Activated CD4-positive, alpha-beta T cell treated with anti-CD3 and anti-CD28 coated beads for 1 hour (primary cell): Measurements from ENCODE around the gene PARVA.

Source experiments
- DNase-seq: peaks from one replicate; pipeline ENCODE4 v3.0.0-alpha.2; 2020

PARVA gene

GRCh38 chr11:12564012-12564411 lies 186.6 kb downstream of the PARVA start:
- DNase-seq = no peak

- DNase-seq = no peak
Observed at GRCh38 chr11:12565406-12565805, 188.0 kb downstream of the PARVA start.

GRCh38 chr11:12567746-12568460 lies 190.5 kb downstream of the PARVA start:
- no peak for DNase-seq

GRCh38 chr11:12569499-12570425 lies 192.4 kb downstream of the PARVA start:
- no peak for DNase-seq

- DNase-seq = no peak
Observed at GRCh38 chr11:12573707-12574485, 196.5 kb downstream of the PARVA start.

GRCh38 chr11:12577725-12578644 lies 200.6 kb downstream of the PARVA start:
- no peak for DNase-seq

GRCh38 chr11:12581416-12581815 lies 204.0 kb downstream of the PARVA start:
- no peak for DNase-seq

GRCh38 chr11:12581923-12582322 lies 204.6 kb downstream of the PARVA start:
- no peak for DNase-seq
